Ovary (tissue), 9 donors: ENCODE data around the gene HOXB3. TPM values are rescaled to one million over a fixed set of nuclear protein-coding genes. Genes with fewer than 3 reads are reported as not detected.

Experiments used
- DNase-seq, 5 donors: peaks; one replicate each; pipeline ENCODE4 v3.0.0-alpha.2; 2019 to 2020
- H3K27ac ChIP-seq, 2 donors: fragments of 200-600 bp; one replicate each; pipeline versions ENCODE4 v1.5.1 to v1.8.0; 2019 to 2022
- H3K27me3 ChIP-seq: fragments of 200-600 bp; one replicate; pipeline ENCODE4 v1.8.0; 2022
- H3K36me3 ChIP-seq: fragments of 200-600 bp; sonication (generic); one replicate; pipeline ENCODE4 v1.5.1; 2019
- H3K4me1 ChIP-seq: one replicate; pipeline ENCODE4 v1.8.1; 2013; ENCODE audit warnings: mild to moderate bottlenecking, moderate library complexity; ENCODE audit not compliant: insufficient read depth
- H3K4me3 ChIP-seq: fragments of 200-600 bp; sonication (generic); one replicate; pipeline ENCODE4 v1.5.1; 2017
- H3K9me3 ChIP-seq, 2 donors: fragments of 200-600 bp in 1 of 2; sonication (generic) in 1 of 2; one replicate each; pipeline versions ENCODE4 v1.5.1 to v1.8.1; 2013 to 2019; ENCODE audit warnings: mild to moderate bottlenecking in 1 of 2, moderate library complexity in 1 of 2
- CTCF ChIP-seq, 3 donors: fragments of 450-650 bp in 2 of 3; fragments of 200-600 bp in 1 of 3; IDR thresholded peaks; one replicate each; pipeline versions ENCODE4 v1.5.1 to v1.8.0; 2016 to 2022; ENCODE audit warnings: antibody characterized with exemption in 3 of 3, mild to moderate bottlenecking in 1 of 3
- EP300 ChIP-seq: sonication (generic); formaldehyde crosslinking; IDR thresholded peaks from one replicate; pipeline ENCODE4 v1.6.1; 2017; ENCODE audit warnings: antibody characterized with exemption
- POLR2A ChIP-seq: fragments of 450-650 bp; IDR thresholded peaks from one replicate; pipeline ENCODE4 v1.6.1; 2017; ENCODE audit warnings: antibody characterized with exemption, mild to moderate bottlenecking, moderate library complexity
- WGBS, 3 donors: extraction: QIAGEN DNeasy Blood & Tissue Kit in 1 of 3; methylation state at CpG; one replicate each; pipeline versions ENCODE4 v1.1.5 to v1.1.7; 2013 to 2017; 5-methylcytosine and 5-hydroxymethylcytosine counted together
- intact Hi-C, 4 donors: fragments of 100-400 bp; cut with DNase I; formaldehyde crosslinking; loops; one replicate each; pipeline versions ENCODE4 v1.11.0 to v1.15.1; 2022 to 2023
- polyA plus RNA-seq, 2 donors: library from polyadenylated mRNA; stranded (reverse); fragments of 200-250 nt in 1 of 2; fragments of 350-450 nt in 1 of 2; fragmentation: Illumina TruSeq in 1 of 2; extraction: RNeasy Lipid Tissue Mini Kit (QIAGEN cat#74804) in 1 of 2; gene quantifications; one replicate each; pipeline ENCODE4 v1.2.3, GENCODE V29; 2013 to 2014
- total RNA-seq, 7 donors: library from RNA; depleted of rRNA in 2 of 7; stranded (reverse); fragments of >200 nt in 2 of 7; fragmentation: NEBNext Ultra II Directional in 3 of 7; extraction: Animal tissue kit (Norgen Biotek cat#: 25700) in 3 of 7; gene quantifications; one replicate each; pipeline versions ENCODE4 v1.1.0 to v1.2.4, GENCODE V29; 2016 to 2023
- donor health status: DM: no; HTN: no; CAD: no; lungs with moderate emphysema.
- donor health status: DM: no; HTN: no; CAD: no.
- donor health status: Bipolar disorder and iron deficiency.
- donor health status: DM: yes; HTN: yes; CAD: no.
- donor health status: DM: no; HTN: no; CAD: no.
- donor health status: DM: yes; HTN: yes; CAD: no.

Gene HOXB3
- total and polyA plus RNA-seq, 9 donors, result 0.43 to 10.7 (median 2.7) TPM

GRCh38 chr17:48597528-48597777 lies 7.4 kb upstream of the HOXB3 start:
- 3 to 5% (median 4%) methylated on average over 16 of the region's 16 CpGs for WGBS, 3 donors
- Histone ChIP-seq H3K9me3 (peaks cover 0 to 8% of the 10 kb centered on the region in 2 donors), H3K4me1 (no peaks in the 10 kb centered on the region), H3K36me3 (no peaks in the 10 kb centered on the region), H3K27ac (no peak overlapping the region), H3K4me3 (peak overlapping the region; percentile 38), H3K27me3 (peaks cover 2% of the 10 kb centered on the region)
- TF ChIP-seq POLR2A (no peak), EP300 (no peak), CTCF (IDR thresholded peaks at IDR 0.05) (no peak)
- intact Hi-C loops, result loop anchor here in 1 of 4 donors (10.0 kb wide), 1 partner anchor 243 kb away; no protein-coding TSS in a partner anchor
- DNase-seq, result no peak

- no peak for DNase-seq
- Histone ChIP-seq H3K36me3 (no peaks in the 10 kb centered on the region), H3K27ac (no peak overlapping the region), H3K4me1 (no peaks in the 10 kb centered on the region), H3K9me3 (peaks cover 0 to 8% of the 10 kb centered on the region in 2 donors), H3K27me3 (peaks cover 2% of the 10 kb centered on the region), H3K4me3 (peak overlapping the region; percentile 38)
- intact Hi-C loops, result loop anchor here in 1 of 4 donors (10.0 kb wide), 1 partner anchor 242 kb away; no protein-coding TSS in a partner anchor
- TF ChIP-seq POLR2A (no peak), CTCF (IDR thresholded peaks at IDR 0.05) (no peak), EP300 (no peak)
- WGBS, 3 donors, result 17 to 21% (median 19%) methylated on average over 26 of the region's 26 CpGs
Measured at GRCh38 chr17:48596735-48597527, 6.9 kb upstream of the HOXB3 start.

GRCh38 chr17:48596000-48596734 lies 6.1 kb upstream of the HOXB3 start:
- intact Hi-C loops, result loop anchor here in 1 of 4 donors (10.0 kb wide), 1 partner anchor 241 kb away; no protein-coding TSS in a partner anchor
- peaks cover 0 to 8% of the 10 kb centered on the region in 2 donors for H3K9me3 ChIP-seq
- H3K27ac ChIP-seq, result no peak overlapping the region
- H3K36me3 ChIP-seq, result no peaks in the 10 kb centered on the region
- 12 to 15% (median 14%) methylated on average over 54 of the region's 54 CpGs for WGBS, 3 donors
- DNase-seq, result no peak
- no peak for TF ChIP-seq CTCF (IDR thresholded peaks at IDR 0.05)
- no peak for TF ChIP-seq POLR2A
- no peak for TF ChIP-seq EP300
- no peaks in the 10 kb centered on the region for H3K4me1 ChIP-seq
- H3K4me3 ChIP-seq, result no peak overlapping the region
- peaks cover 2% of the 10 kb centered on the region for H3K27me3 ChIP-seq

GRCh38 chr17:48595278-48595999 lies 5.4 kb upstream of the HOXB3 start:
- no peak for DNase-seq
- H3K27ac ChIP-seq, result no peak overlapping the region
- no peaks in the 10 kb centered on the region for H3K36me3 ChIP-seq
- no peak overlapping the region for H3K4me3 ChIP-seq
- no peaks in the 10 kb centered on the region for H3K4me1 ChIP-seq
- intact Hi-C loops, result loop anchor here in 1 of 4 donors (10.0 kb wide), 1 partner anchor 241 kb away; no protein-coding TSS in a partner anchor
- H3K9me3 ChIP-seq, result peaks cover 0 to 8% of the 10 kb centered on the region in 2 donors
- 44 to 63% (median 50%) methylated on average over 25 of the region's 25 CpGs for WGBS, 3 donors
- peaks cover 2% of the 10 kb centered on the region for H3K27me3 ChIP-seq
- TF ChIP-seq POLR2A, result no peak
- TF ChIP-seq EP300, result no peak
- no peak for TF ChIP-seq CTCF (IDR thresholded peaks at IDR 0.05)
